Neural progenitor cell (in vitro differentiated cells): ENCODE results near the gene PHLPP1. TPM values are rescaled to one million over a fixed set of nuclear protein-coding genes. Genes with fewer than 3 reads are reported as not detected.

ENCODE experiments used
- DNase-seq: peaks from one replicate; pipeline ENCODE4 v3.0.0-alpha.2; 2016; ENCODE audit warnings: low spot score
- H2AFZ ChIP-seq: fragments of 200-600 bp; sonication (generic); replicated peaks from 2 replicates; pipeline ENCODE4 v1.6.1; 2016; ENCODE audit warnings: antibody characterized with exemption
- H3F3A ChIP-seq: fragments of 200-600 bp; sonication (generic); 2 replicates; pipeline ENCODE4 v1.6.1; 2016; ENCODE audit warnings: antibody characterized with exemption, low read depth
- H3K27ac ChIP-seq: fragments of 200-600 bp; sonication (generic); 2 replicates; pipeline ENCODE4 v1.5.1; 2016; ENCODE audit warnings: mild to moderate bottlenecking
- H3K27me3 ChIP-seq: fragments of 200-600 bp; sonication (generic); 2 replicates; pipeline ENCODE4 v1.6.1; 2016; ENCODE audit warnings: mild to moderate bottlenecking, moderate library complexity
- H3K36me3 ChIP-seq: fragments of 200-600 bp; sonication (generic); 2 replicates; pipeline ENCODE4 v1.5.1; 2016
- H3K4me1 ChIP-seq: fragments of 200-600 bp; sonication (generic); 2 replicates; pipeline ENCODE4 v1.6.1; 2016; ENCODE audit warnings: mixed run types
- H3K4me2 ChIP-seq: fragments of 200-600 bp; sonication (generic); 2 replicates; pipeline ENCODE4 v1.6.1; 2016
- H3K4me3 ChIP-seq: fragments of 200-600 bp; sonication (generic); 2 replicates; pipeline ENCODE4 v1.5.1; 2016
- H3K79me2 ChIP-seq: fragments of 200-600 bp; sonication (generic); 2 replicates; pipeline ENCODE4 v1.6.1; 2016; ENCODE audit warnings: low read depth
- H3K9ac ChIP-seq: fragments of 200-600 bp; sonication (generic); 2 replicates; pipeline ENCODE4 v1.6.1; 2016
- H3K9me3 ChIP-seq: fragments of 200-600 bp; sonication (generic); 2 replicates; pipeline ENCODE4 v1.5.1; 2016; ENCODE audit warnings: low read depth
- H4K20me1 ChIP-seq: fragments of 200-600 bp; sonication (generic); 2 replicates; pipeline ENCODE4 v1.6.1; 2016; ENCODE audit warnings: low read depth
- H3K27ac Mint-ChIP-seq: 3 replicates; pipeline ENCODE4 v1.8.0; 2021; ENCODE audit warnings: mixed read lengths
- H3K27me3 Mint-ChIP-seq: 2 replicates; pipeline ENCODE4 v1.8.0; 2022; ENCODE audit warnings: low read depth, mild to moderate bottlenecking, inconsistent platforms, moderate library complexity, mixed read lengths; ENCODE audit not compliant: insufficient read depth
- H3K36me3 Mint-ChIP-seq: 3 replicates; pipeline ENCODE4 v1.8.0; 2021; ENCODE audit warnings: mixed read lengths
- H3K4me1 Mint-ChIP-seq: 3 replicates; pipeline ENCODE4 v1.8.0; 2021; ENCODE audit warnings: mixed read lengths
- H3K4me3 Mint-ChIP-seq: 3 replicates; pipeline ENCODE4 v1.8.0; 2021; ENCODE audit warnings: mild to moderate bottlenecking, moderate library complexity, mixed read lengths
- H3K9me3 Mint-ChIP-seq: 3 replicates; pipeline ENCODE4 v1.8.0; 2020; ENCODE audit warnings: mixed read lengths
- EZH2 ChIP-seq: fragments of 200-600 bp; sonication (generic); IDR thresholded peaks from 2 replicates; pipeline ENCODE4 v1.6.1; 2017; ENCODE audit warnings: antibody characterized with exemption, mild to moderate bottlenecking, moderate library complexity
- EZH2phosphoT487 ChIP-seq: fragments of 200-600 bp; sonication (generic); IDR thresholded peaks from 2 replicates; pipeline ENCODE4 v1.6.1; 2017; ENCODE audit warnings: antibody characterized with exemption
- total RNA-seq: library from RNA; depleted of rRNA; stranded (reverse); fragments of >200 nt; gene quantifications from 2 replicates; pipeline ENCODE4 v1.2.3, GENCODE V29; 2015; ENCODE audit warnings: low replicate concordance
- TF ChIP-seq, protein P1 (sequence below): fragments of 200-600 bp; sonication (generic); IDR thresholded peaks from 2 replicates; pipeline ENCODE4 v1.5.1; 2017; ENCODE audit warnings: antibody characterized with exemption, mild to moderate bottlenecking

PHLPP1 gene
- total RNA-seq, 1 donor from 2014 or later = 20.8 TPM

GRCh38 chr18:62769216-62769615 lies 53.9 kb downstream of the PHLPP1 start:
- no peak for DNase-seq
- H3K9ac ChIP-seq = no peak overlapping the region
- Mint-ChIP-seq H3K36me3 (peaks cover 14% of the 10 kb centered on the region), H3K27ac (no peak overlapping the region), H3K9me3 (peaks cover 9% of the 10 kb centered on the region), H3K27me3 (no peaks in the 10 kb centered on the region), H3K4me1 (peaks cover 30% of the 10 kb centered on the region), H3K4me3 (no peak overlapping the region)
- peaks cover 4% of the 10 kb centered on the region for H3F3A ChIP-seq
- H3K79me2 ChIP-seq = peaks cover 98% of the 10 kb centered on the region
- no peak overlapping the region for H2AFZ ChIP-seq
- H3K27me3 ChIP-seq = no peaks in the 10 kb centered on the region
- no peak overlapping the region for H3K27ac ChIP-seq
- H4K20me1 ChIP-seq = peaks cover 29% of the 10 kb centered on the region
- TF ChIP-seq EZH2phosphoT487 (no peak), EZH2 (no peak)
- TF ChIP-seq, protein P1, sequence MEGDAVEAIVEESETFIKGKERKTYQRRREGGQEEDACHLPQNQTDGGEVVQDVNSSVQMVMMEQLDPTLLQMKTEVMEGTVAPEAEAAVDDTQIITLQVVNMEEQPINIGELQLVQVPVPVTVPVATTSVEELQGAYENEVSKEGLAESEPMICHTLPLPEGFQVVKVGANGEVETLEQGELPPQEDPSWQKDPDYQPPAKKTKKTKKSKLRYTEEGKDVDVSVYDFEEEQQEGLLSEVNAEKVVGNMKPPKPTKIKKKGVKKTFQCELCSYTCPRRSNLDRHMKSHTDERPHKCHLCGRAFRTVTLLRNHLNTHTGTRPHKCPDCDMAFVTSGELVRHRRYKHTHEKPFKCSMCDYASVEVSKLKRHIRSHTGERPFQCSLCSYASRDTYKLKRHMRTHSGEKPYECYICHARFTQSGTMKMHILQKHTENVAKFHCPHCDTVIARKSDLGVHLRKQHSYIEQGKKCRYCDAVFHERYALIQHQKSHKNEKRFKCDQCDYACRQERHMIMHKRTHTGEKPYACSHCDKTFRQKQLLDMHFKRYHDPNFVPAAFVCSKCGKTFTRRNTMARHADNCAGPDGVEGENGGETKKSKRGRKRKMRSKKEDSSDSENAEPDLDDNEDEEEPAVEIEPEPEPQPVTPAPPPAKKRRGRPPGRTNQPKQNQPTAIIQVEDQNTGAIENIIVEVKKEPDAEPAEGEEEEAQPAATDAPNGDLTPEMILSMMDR = no peak
- no peaks in the 10 kb centered on the region for H3K9me3 ChIP-seq
- no peak overlapping the region for H3K4me2 ChIP-seq
- no peak overlapping the region for H3K4me3 ChIP-seq
- H3K4me1 ChIP-seq = peaks cover 15% of the 10 kb centered on the region
- H3K36me3 ChIP-seq = no peaks in the 10 kb centered on the region

- H3K9me3 Mint-ChIP-seq = peaks cover 10% of the 10 kb centered on the region
- H3K27ac Mint-ChIP-seq = no peak overlapping the region
- Histone ChIP-seq H3K9ac (no peak overlapping the region), H3K36me3 (no peaks in the 10 kb centered on the region), H3K4me1 (peaks cover 16% of the 10 kb centered on the region), H3K4me2 (no peak overlapping the region), H3K27ac (no peak overlapping the region), H3K9me3 (no peaks in the 10 kb centered on the region), H4K20me1 (peaks cover 40% of the 10 kb centered on the region), H3K79me2 (peaks cover 99% of the 10 kb centered on the region), H2AFZ (no peak overlapping the region), H3F3A (no peaks in the 10 kb centered on the region), H3K4me3 (no peak overlapping the region), H3K27me3 (no peaks in the 10 kb centered on the region)
- peaks cover 35% of the 10 kb centered on the region for H3K4me1 Mint-ChIP-seq
- H3K36me3 Mint-ChIP-seq = peaks cover 8% of the 10 kb centered on the region
- H3K27me3 Mint-ChIP-seq = no peaks in the 10 kb centered on the region
- no peak for DNase-seq
- TF ChIP-seq EZH2 (no peak), EZH2phosphoT487 (no peak)
- TF ChIP-seq, protein P1 = no peak
- no peak overlapping the region for H3K4me3 Mint-ChIP-seq
Observed at GRCh38 chr18:62771494-62772270, 56.3 kb downstream of the PHLPP1 start.

DNA sequence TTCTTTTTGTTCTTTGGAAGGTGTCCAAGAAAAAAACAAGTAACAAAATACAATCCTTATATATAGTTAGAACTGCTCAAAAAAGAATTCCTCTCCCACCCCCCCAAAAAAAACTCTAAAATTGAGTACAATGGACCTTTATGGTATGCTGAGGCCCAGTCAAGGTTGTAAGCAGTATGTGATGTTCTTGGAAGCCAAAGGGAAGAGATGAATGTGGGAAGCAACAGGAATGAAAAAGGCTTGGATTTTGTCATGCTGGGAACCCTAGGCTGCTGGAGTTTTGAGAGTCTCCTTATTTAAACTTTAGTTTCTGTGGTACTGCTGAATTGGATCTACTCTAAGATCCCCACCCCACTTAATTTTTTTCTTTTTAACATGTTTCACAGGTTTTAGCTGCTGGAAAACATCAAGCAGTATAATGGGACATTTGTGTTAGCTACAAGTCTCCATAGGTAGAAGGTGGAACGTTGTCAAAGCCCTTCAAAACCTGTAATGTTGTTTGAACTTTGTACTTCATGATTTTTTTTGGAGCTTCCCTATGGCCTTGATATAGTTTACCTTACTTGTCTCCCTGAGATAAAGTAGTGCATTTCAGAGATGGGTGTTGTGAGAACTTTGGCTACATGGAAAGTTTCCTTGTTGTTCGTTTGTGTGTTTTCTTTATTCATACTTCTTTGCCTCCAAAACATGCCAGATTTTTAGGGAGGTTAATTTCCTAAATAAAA lies 57.7 kb downstream of the PHLPP1 start:
- Histone ChIP-seq H3K9me3 (no peaks in the 10 kb centered on the region), H2AFZ (no peak overlapping the region), H3K27ac (no peak overlapping the region), H3K4me3 (no peak overlapping the region), H3K79me2 (peaks cover 99% of the 10 kb centered on the region), H3K36me3 (no peaks in the 10 kb centered on the region), H4K20me1 (peaks cover 41% of the 10 kb centered on the region), H3K4me1 (peaks cover 16% of the 10 kb centered on the region), H3K9ac (no peak overlapping the region), H3K27me3 (no peaks in the 10 kb centered on the region), H3F3A (no peaks in the 10 kb centered on the region), H3K4me2 (no peak overlapping the region)
- Mint-ChIP-seq H3K36me3 (peaks cover 13% of the 10 kb centered on the region), H3K4me3 (no peak overlapping the region), H3K4me1 (peaks cover 24% of the 10 kb centered on the region), H3K9me3 (peaks cover 13% of the 10 kb centered on the region), H3K27ac (no peak overlapping the region), H3K27me3 (no peaks in the 10 kb centered on the region)
- TF ChIP-seq, protein P1 = no peak
- TF ChIP-seq EZH2 (no peak), EZH2phosphoT487 (no peak)
- no peak for DNase-seq
